HCT116 (cell line): ENCODE measurements around the gene KIAA0825. TPM values are rescaled to one million over a fixed set of nuclear protein-coding genes. Genes with fewer than 3 reads are reported as not detected.

ENCODE experiments used
- ATAC-seq: fragments of 200-7000 bp; cut with Tn5 transposase; 2 replicates; pipeline ENCODE4 v1.9.1; 2020; ENCODE audit warnings: mild to moderate bottlenecking, moderate library complexity
- BruUV-seq: library from RNA; stranded (reverse); fragments of 400-500 nt; replicated peaks from 2 replicates; lab custom pipeline; 2021; lab: Mats Ljungman, UMichigan
- CTCF ChIA-PET: fragments of 300-600 bp; sonication (Branson Sonifier 250); formaldehyde crosslinking; loops from one replicate; lab custom pipeline; 2021; ENCODE audit warnings: antibody characterized with exemption; lab: Charles Lee
- POLR2A ChIA-PET: fragments of 300-600, 350-600 bp; sonication (Branson Sonifier 250); formaldehyde crosslinking; loops from one replicate; lab custom pipeline; 2021; ENCODE audit warnings: antibody characterized with exemption; lab: Charles Lee
- RAD21 ChIA-PET, 2 experiments: fragments of 300-600 bp; sonication (Branson Sonifier 250); formaldehyde crosslinking; loops; one replicate each; lab custom pipeline; 2023; ENCODE audit warnings: low total read pairs in 2 of 2; ENCODE audit not compliant: uncharacterized antibody in 2 of 2, unreplicated experiment in 2 of 2, low non-redundant PET in 1 of 2; lab: Charles Lee
- DNase-seq: peaks from one replicate; pipeline ENCODE4 v3.0.0-alpha.2; 2010; ENCODE audit warnings: low read depth, low spot score
- H2AFZ ChIP-seq: fragments of 200-600 bp; shearing (Covaris generic), sonication (generic); 2 replicates; pipeline ENCODE4 v1.6.1; 2017; ENCODE audit warnings: low read depth, mixed run types, mixed read lengths, antibody characterized with exemption, low read length; ENCODE audit not compliant: poor library complexity, severe bottlenecking
- H3K27ac ChIP-seq: 2 replicates; pipeline ENCODE4 v1.5.1; 2012; ENCODE audit warnings: low read depth, low read length
- H3K27me3 ChIP-seq: fragments of 200-600 bp; sonication (generic); 2 replicates; pipeline ENCODE4 v1.6.1; 2016; ENCODE audit warnings: mixed run types, low read length, mixed read lengths; ENCODE audit not compliant: insufficient read depth
- H3K36me3 ChIP-seq, 2 experiments: fragments of 200-500 bp in 1 of 2; fragments of 200-600 bp in 1 of 2; sonication (Bioruptor generic) in 1 of 2; sonication (generic) in 1 of 2; 2 replicates each; pipeline versions ENCODE4 v1.5.1 to v1.6.1; 2014 to 2016; ENCODE audit warnings: low read length in 2 of 2, inconsistent platforms in 1 of 2, mixed read lengths in 1 of 2, mixed run types in 1 of 2; ENCODE audit not compliant: insufficient read depth in 2 of 2, control insufficient read depth in 1 of 2
- H3K4me1 ChIP-seq, 2 experiments: fragments of 200-600 bp in 1 of 2; sonication (generic) in 1 of 2; 2 replicates each; pipeline versions ENCODE4 v1.5.1 to v1.6.1; 2012 to 2017; ENCODE audit warnings: low read length in 2 of 2, inconsistent platforms in 1 of 2, mild to moderate bottlenecking in 1 of 2, mixed read lengths in 1 of 2, mixed run types in 1 of 2, moderate library complexity in 1 of 2; ENCODE audit not compliant: insufficient read depth in 2 of 2, control insufficient read depth in 1 of 2
- H3K4me2 ChIP-seq: fragments of 200-600 bp; sonication (generic); 2 replicates; pipeline ENCODE4 v1.6.1; 2017; ENCODE audit warnings: mixed run types, low read length, mixed read lengths
- H3K4me3 ChIP-seq, 2 experiments: fragments of 200-600 bp in 1 of 2; sonication (generic) in 1 of 2; replicated peaks in 1 of 2; 2 replicates each; pipeline ENCODE4 v1.5.1; 2011 to 2016; ENCODE audit warnings: low read length in 2 of 2, control low read depth in 1 of 2, low read depth in 1 of 2, mild to moderate bottlenecking in 1 of 2, mixed read lengths in 1 of 2, mixed run types in 1 of 2
- H3K79me2 ChIP-seq: fragments of 200-600 bp; sonication (generic); 2 replicates; pipeline ENCODE4 v1.6.1; 2017; ENCODE audit warnings: mild to moderate bottlenecking, mixed run types, low read length, moderate library complexity, mixed read lengths; ENCODE audit not compliant: insufficient read depth
- H3K9ac ChIP-seq: fragments of 200-600 bp; sonication (generic); 2 replicates; pipeline ENCODE4 v1.6.1; 2016; ENCODE audit warnings: low read length, mixed read lengths
- H3K9me2 ChIP-seq: fragments of 200-600 bp; sonication (generic), shearing (Covaris generic); 2 replicates; pipeline ENCODE4 v1.6.1; 2017; ENCODE audit warnings: mixed run types, mild to moderate bottlenecking, moderate library complexity; ENCODE audit not compliant: insufficient read depth
- H3K9me3 ChIP-seq, 2 experiments: fragments of 200-500 bp in 1 of 2; fragments of 200-600 bp in 1 of 2; sonication (Bioruptor generic) in 1 of 2; sonication (generic) in 1 of 2; 2 replicates each; pipeline ENCODE4 v1.6.1; 2014 to 2017; ENCODE audit warnings: low read length in 2 of 2, mixed read lengths in 2 of 2, inconsistent platforms in 1 of 2, low read depth in 1 of 2, mild to moderate bottlenecking in 1 of 2, mixed run types in 1 of 2, moderate library complexity in 1 of 2; ENCODE audit not compliant: control insufficient read depth in 1 of 2, insufficient read depth in 1 of 2
- H4K20me1 ChIP-seq: fragments of 200-600 bp; sonication (generic), shearing (Covaris generic); 2 replicates; pipeline ENCODE4 v1.6.1; 2017; ENCODE audit warnings: mixed run types, mild to moderate bottlenecking, moderate library complexity; ENCODE audit not compliant: insufficient read depth
- CBX3 ChIP-seq: IDR thresholded peaks from 2 replicates; pipeline ENCODE4 v1.6.1; 2012; ENCODE audit warnings: low read depth
- EGR1 ChIP-seq: IDR thresholded peaks from 2 replicates; pipeline ENCODE4 v1.6.1; 2012; ENCODE audit warnings: low read depth
- ELF1 ChIP-seq: IDR thresholded peaks from 2 replicates; pipeline ENCODE4 v1.6.1; 2012; ENCODE audit warnings: low read depth, borderline replicate concordance
- EZH2phosphoT487 ChIP-seq: fragments of 200-600 bp; IDR thresholded peaks from 2 replicates; pipeline ENCODE4 v1.6.1; 2018; ENCODE audit warnings: antibody characterized with exemption, borderline replicate concordance
- FOSL1 ChIP-seq: IDR thresholded peaks from 2 replicates; pipeline ENCODE4 v1.6.1; 2012; ENCODE audit warnings: low read depth
- JUND ChIP-seq: IDR thresholded peaks from 2 replicates; pipeline ENCODE4 v1.6.1; 2012
- POLR2AphosphoS5 ChIP-seq: IDR thresholded peaks from 2 replicates; pipeline ENCODE4 v1.6.1; 2011; ENCODE audit warnings: mild to moderate bottlenecking, low read depth, low read length, moderate library complexity
- RAD21 ChIP-seq: IDR thresholded peaks from 2 replicates; pipeline ENCODE4 v1.6.1; 2012; ENCODE audit warnings: low read depth, mild to moderate bottlenecking
- SIN3A ChIP-seq: IDR thresholded peaks from 2 replicates; pipeline ENCODE4 v1.6.1; 2012; ENCODE audit warnings: low read depth
- SRF ChIP-seq: IDR thresholded peaks from 2 replicates; pipeline ENCODE4 v1.6.1; 2012; ENCODE audit warnings: low read depth
- TCF7L2 ChIP-seq: IDR thresholded peaks from 2 replicates; pipeline ENCODE4 v1.7.0; 2011; ENCODE audit warnings: borderline replicate concordance, inconsistent platforms; ENCODE audit not compliant: insufficient read depth, insufficient read length; ENCODE audit errors: extremely low read depth
- ZFX ChIP-seq: fragments of 450-650 bp; IDR thresholded peaks from 2 replicates; pipeline ENCODE4 v1.6.1; 2017
- ZNF274 ChIP-seq: fragments of 200-500 bp; sonication (Bioruptor generic); IDR thresholded peaks from 2 replicates; pipeline ENCODE4 v1.6.1; 2014; ENCODE audit warnings: mild to moderate bottlenecking, low read depth, low read length, inconsistent platforms
- intact Hi-C: fragments of 100-400 bp; cut with micrococcal nuclease; formaldehyde crosslinking; loops from 2 replicates; pipeline ENCODE4 v1.10.0; 2022
- total RNA-seq: library from RNA; stranded (reverse); gene quantifications from one replicate; pipeline ENCODE4 v1.2.1, GENCODE V29; 2021; ENCODE audit not compliant: unreplicated experiment
- TF ChIP-seq, protein P1 (sequence below), 3 experiments: fragments of 200-600 bp in 1 of 3; sonication (generic) in 1 of 3; IDR thresholded peaks in 2 of 3; conservative IDR thresholded peaks in 1 of 3; 2 replicates each; pipeline ENCODE4 v1.5.1; 2012 to 2017; ENCODE audit warnings: low read depth in 2 of 3, low read length in 2 of 3, antibody characterized with exemption in 1 of 3, borderline replicate concordance in 1 of 3, control low read depth in 1 of 3, mild to moderate bottlenecking in 1 of 3, mixed read lengths in 1 of 3, mixed run types in 1 of 3, moderate library complexity in 1 of 3; ENCODE audit not compliant: insufficient read depth in 1 of 3
- TF ChIP-seq, protein P2 (sequence below): IDR thresholded peaks from 2 replicates; pipeline ENCODE4 v1.6.1; 2012
- TF ChIP-seq, protein P3 (sequence below): IDR thresholded peaks from 2 replicates; pipeline ENCODE4 v1.6.1; 2012
- TF ChIP-seq, protein P4 (sequence below): IDR thresholded peaks from 2 replicates; pipeline ENCODE4 v1.6.1; 2011; ENCODE audit warnings: mild to moderate bottlenecking, low read length, moderate library complexity; ENCODE audit not compliant: insufficient replicate concordance; ENCODE audit errors: extremely low read depth

KIAA0825 gene
- total RNA-seq, 1 experiment from 2014 or later, result 1.4 TPM

DNA sequence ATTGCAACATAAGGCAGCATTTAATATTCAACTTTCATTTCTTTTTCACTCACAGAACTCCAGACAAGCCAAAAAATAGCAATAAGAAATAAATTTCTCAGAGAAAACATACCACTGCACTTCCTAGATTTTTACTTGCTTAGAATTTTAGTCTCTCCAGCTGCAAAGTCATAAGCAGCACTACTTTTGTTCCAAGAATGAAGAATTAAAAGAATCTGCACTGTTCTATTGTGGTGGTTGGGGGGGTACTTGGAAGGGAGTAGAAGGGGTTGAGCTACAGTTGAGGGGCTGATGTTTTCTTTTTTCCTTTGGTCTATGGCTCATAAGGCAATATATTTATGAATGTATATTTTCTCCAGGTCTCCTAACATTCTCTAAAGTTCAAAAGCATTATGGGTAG, 144.5 kb downstream of the KIAA0825 start:
- no peaks in the 10 kb centered on the region for H3K79me2 ChIP-seq
- ChIA-PET POLR2A (no interaction called here), RAD21 (no interaction called here), CTCF (no interaction called here)
- no peak overlapping the region for H3K4me3 ChIP-seq
- no peaks in the 10 kb centered on the region for H3K27me3 ChIP-seq
- no TSS peak for BruUV-seq
- H4K20me1 ChIP-seq, result no peaks in the 10 kb centered on the region
- intact Hi-C loops, result no loop called here
- no peaks in the 10 kb centered on the region for H3K9me3 ChIP-seq
- no peak overlapping the region for H3K4me2 ChIP-seq
- no peak for TF ChIP-seq EGR1
- TF ChIP-seq, protein P1, sequence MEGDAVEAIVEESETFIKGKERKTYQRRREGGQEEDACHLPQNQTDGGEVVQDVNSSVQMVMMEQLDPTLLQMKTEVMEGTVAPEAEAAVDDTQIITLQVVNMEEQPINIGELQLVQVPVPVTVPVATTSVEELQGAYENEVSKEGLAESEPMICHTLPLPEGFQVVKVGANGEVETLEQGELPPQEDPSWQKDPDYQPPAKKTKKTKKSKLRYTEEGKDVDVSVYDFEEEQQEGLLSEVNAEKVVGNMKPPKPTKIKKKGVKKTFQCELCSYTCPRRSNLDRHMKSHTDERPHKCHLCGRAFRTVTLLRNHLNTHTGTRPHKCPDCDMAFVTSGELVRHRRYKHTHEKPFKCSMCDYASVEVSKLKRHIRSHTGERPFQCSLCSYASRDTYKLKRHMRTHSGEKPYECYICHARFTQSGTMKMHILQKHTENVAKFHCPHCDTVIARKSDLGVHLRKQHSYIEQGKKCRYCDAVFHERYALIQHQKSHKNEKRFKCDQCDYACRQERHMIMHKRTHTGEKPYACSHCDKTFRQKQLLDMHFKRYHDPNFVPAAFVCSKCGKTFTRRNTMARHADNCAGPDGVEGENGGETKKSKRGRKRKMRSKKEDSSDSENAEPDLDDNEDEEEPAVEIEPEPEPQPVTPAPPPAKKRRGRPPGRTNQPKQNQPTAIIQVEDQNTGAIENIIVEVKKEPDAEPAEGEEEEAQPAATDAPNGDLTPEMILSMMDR (IDR thresholded peaks at IDR 0.05 in 2 of 3, conservative IDR thresholded peaks at IDR 0.05 in 1 of 3; ENCODE audit: borderline replicate concordance in 1 of 3, insufficient read depth in 1 of 3, low read depth in 2 of 3, low read length in 2 of 3), result no peak
- no peak for TF ChIP-seq EZH2phosphoT487
- TF ChIP-seq, protein P2, sequence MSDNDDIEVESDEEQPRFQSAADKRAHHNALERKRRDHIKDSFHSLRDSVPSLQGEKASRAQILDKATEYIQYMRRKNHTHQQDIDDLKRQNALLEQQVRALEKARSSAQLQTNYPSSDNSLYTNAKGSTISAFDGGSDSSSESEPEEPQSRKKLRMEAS, result no peak
- TF ChIP-seq, protein P3, sequence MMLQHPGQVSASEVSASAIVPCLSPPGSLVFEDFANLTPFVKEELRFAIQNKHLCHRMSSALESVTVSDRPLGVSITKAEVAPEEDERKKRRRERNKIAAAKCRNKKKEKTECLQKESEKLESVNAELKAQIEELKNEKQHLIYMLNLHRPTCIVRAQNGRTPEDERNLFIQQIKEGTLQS, result no peak
- TF ChIP-seq, protein P4, sequence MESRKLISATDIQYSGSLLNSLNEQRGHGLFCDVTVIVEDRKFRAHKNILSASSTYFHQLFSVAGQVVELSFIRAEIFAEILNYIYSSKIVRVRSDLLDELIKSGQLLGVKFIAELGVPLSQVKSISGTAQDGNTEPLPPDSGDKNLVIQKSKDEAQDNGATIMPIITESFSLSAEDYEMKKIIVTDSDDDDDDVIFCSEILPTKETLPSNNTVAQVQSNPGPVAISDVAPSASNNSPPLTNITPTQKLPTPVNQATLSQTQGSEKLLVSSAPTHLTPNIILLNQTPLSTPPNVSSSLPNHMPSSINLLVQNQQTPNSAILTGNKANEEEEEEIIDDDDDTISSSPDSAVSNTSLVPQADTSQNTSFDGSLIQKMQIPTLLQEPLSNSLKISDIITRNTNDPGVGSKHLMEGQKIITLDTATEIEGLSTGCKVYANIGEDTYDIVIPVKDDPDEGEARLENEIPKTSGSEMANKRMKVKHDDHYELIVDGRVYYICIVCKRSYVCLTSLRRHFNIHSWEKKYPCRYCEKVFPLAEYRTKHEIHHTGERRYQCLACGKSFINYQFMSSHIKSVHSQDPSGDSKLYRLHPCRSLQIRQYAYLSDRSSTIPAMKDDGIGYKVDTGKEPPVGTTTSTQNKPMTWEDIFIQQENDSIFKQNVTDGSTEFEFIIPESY, result no peak
- no peak for TF ChIP-seq ZNF274
- TF ChIP-seq POLR2AphosphoS5, result no peak
- TF ChIP-seq SRF, result no peak
- TF ChIP-seq ZFX, result no peak
- no peak for TF ChIP-seq CBX3
- no peak for TF ChIP-seq TCF7L2
- no peak for TF ChIP-seq SIN3A
- TF ChIP-seq ELF1, result no peak
- no peak for TF ChIP-seq JUND
- TF ChIP-seq FOSL1, result no peak
- no peak for TF ChIP-seq RAD21
- DNase-seq (no peak), ATAC-seq (no peak)
- H3K4me1 ChIP-seq, result peaks cover 5% of the 10 kb centered on the region in 2 experiments; a peak in 2 of 4 replicates
- no peak overlapping the region for H2AFZ ChIP-seq
- H3K36me3 ChIP-seq, result no peaks in the 10 kb centered on the region
- H3K27ac ChIP-seq, result no peak overlapping the region
- no peaks in the 10 kb centered on the region for H3K9me2 ChIP-seq
- H3K9ac ChIP-seq, result no peak overlapping the region
